ENCODE data around the gene PPP2R5C.
A peak's percentile ranks its signal among the peaks of the same experiment; 100 is the strongest.

PPP2R5C gene

DNA sequence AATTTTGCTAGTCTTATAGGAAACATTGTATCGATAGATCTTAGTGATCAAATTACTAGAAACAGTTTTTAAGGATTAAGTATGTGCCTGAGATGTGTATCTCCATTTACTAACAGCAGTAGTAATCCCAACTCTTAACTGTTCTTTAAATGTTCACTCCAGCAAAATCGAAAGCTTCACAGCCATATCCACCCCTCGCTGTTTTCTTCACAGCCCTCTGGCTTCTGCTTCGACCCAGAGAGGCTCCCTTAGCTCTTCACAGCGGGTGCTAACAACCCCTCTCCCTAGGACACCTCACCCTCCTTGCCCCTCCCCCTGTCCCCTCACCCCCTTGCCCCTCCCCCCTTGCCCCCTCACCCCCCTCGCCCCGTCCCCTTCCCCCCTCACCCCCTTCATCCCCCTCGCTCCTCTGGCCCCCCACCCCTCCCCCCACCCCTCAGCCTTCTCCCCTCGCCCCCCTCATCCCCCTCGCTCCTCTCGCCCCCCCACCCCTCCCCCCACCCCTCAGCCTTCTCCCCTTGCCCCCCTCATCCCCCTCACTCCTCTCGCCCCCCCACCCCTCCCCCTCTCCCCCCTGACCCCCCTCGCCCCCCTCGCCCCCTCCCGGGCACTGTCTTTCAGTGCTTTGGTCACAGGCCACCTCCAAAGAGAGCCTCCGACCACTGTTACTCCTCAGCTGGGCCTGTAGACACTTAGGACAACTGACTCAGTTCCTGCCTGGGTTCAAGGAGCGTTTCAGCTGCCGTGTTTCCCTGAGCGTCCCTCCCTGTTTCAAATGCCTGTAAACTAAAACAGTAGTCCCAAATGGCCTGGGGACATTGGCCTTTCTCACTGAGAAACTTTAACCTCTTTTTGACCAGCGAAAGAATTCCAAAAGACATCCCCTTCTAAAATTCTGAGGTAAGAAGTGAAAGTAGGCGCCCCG lies 156.8 kb downstream of the PPP2R5C start:
- in situ Hi-C loops (cut with MboI; ENCODE audit: low pct_unique_long_range_greater_than_20kb, low sequenced_read_pairs): no loop called here
- DNase-seq: no peak

DNA sequence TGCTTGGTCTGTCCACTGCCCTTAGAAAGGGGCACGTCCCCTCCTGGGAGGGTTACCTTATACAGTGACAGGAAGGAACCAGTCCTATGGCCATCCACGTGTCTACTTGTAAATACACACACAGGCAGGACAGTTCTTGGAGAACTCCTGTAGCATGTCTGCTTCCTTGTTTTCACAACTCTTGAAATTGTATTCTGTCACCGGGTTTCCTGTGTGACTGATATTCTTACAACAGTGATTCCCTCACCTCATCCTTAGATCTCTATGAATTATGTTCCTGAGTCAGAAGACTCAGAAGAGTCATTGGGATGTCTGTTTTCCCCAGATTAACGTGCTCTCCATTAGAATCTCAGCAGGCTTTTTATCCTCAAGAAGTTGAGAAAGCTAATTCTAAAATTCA lies 158.8 kb downstream of the PPP2R5C start:
- no peak for DNase-seq
- in situ Hi-C loops (cut with MboI; ENCODE audit: low pct_unique_long_range_greater_than_20kb, low sequenced_read_pairs): no loop called here

DNA sequence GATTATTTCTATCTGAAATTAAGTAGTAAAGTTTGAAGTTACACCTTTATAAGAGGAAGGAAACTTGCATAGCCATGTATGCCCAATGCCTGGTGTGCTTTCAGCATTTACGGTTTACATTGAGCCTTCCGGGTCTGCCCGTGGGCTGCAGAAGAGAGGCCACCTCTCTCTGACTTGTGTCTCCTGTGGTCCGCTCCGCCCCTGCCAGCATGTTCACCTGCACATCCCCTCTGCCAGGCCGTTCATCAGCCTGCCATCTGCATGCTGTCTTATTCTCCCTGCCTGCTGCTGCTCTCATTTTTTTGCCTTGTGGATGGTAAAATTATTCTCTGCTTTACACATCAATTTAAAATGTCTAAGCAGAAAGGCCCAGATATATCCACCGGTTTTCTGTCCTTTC lies 161.4 kb downstream of the PPP2R5C start:
- no peak for DNase-seq
- in situ Hi-C loops (cut with MboI; ENCODE audit: low pct_unique_long_range_greater_than_20kb, low sequenced_read_pairs): no loop called here

DNA sequence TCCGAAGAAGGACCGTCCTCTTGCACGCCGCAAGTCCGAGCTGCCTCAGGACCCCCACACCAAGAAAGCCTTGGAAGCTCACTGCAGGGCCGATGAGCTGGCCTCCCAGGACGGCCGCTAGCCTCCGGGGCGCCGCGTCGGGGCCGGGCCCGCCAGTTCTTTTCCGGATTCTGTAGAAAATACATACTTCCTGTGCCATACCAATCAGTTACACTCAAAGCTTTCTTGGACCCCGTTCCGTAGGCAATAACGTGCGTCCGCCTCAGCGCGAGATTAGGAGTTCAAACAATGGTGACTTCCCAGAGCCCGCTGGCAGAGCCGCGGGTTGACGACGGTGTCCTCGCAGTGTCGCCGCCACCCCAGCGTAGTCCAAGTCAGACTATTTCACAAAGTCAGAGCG lies 163.6 kb downstream of the PPP2R5C start:
- DNase-seq: no peak
- in situ Hi-C loops (cut with MboI; ENCODE audit: low pct_unique_long_range_greater_than_20kb, low sequenced_read_pairs): no loop called here

DNA sequence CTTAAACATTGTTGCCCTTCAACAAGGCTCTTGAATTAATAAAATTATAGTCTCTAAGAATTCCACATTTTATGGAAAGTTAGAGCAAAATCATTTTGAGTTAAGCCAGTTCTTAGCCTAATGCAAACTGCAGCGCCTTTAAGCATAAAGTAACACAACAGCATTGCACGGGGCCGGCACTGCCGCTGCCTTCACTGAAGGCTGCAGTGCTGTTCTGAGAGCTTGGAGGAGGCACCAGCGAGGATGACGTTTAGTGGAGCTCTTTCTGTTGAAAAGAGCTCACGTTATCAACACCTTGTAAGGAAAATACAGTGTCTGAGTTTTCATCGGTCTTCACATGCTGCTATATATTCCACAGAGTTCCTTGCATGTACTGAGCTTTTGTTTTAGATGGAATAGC lies 164.6 kb downstream of the PPP2R5C start:
- DNase-seq: no peak
- in situ Hi-C loops (cut with MboI; ENCODE audit: low pct_unique_long_range_greater_than_20kb, low sequenced_read_pairs): no loop called here

DNA sequence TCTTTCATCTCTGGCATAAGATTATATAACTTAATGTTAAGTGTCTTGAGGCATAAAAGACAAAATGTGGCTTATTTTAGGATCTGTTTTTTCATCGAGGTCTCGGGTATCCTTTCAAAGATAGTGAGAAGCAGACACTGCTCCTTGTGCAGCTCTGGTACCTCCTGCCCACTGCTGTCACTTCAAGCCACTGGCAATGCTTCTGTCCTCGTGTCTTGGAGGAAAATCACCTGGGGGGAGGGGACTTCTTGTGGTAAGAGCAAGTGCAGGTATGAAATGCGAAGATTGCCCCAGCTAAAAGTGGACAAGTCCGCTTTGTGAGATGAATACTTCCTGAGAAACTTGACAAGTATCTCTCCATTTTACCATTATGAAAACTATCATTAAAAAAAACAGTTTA lies 165.1 kb downstream of the PPP2R5C start:
- in situ Hi-C loops (cut with MboI; ENCODE audit: low pct_unique_long_range_greater_than_20kb, low sequenced_read_pairs): no loop called here
- no peak for DNase-seq

DNA sequence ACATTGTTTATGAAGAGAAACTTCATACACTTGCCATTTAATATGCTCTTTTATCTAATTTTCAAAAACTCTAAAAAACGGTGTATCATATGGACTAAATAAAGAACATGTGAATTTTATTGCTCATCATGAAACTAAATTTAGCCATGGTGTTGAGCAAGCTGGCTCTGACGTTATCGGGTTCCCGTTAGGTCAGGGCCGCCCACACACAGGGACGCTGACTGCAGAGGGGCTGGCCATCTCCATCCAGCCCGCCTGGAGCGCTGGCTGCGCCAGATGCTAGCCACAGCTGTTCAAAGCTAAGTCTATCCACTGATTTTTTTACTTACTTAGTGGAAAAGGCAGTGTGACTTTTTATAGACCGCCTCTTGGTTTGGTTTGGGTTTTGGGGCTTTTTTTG lies 166.3 kb downstream of the PPP2R5C start:
- DNase-seq: peak; percentile 38

DNA sequence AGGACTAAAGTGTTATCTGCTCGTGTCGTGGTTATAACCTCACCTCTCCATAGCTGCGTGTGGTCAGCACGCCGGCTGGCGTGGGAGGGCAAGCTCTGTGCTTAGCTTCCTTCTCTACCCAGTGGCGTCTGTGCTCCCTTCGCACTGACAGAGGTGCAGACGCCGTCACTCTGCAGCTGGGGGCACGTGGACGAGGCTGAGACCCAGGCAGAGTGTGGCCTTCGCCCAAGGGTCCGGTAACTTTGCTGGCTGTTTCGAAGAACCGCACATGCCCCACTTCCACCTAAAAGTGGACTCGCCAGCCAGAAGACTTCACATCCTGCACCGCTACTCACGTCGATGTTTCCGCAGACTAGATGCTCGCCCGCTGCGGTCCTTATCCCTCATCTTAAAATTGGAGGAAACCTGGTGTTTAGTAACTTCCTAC lies 166.9 kb downstream of the PPP2R5C start:
- DNase-seq: no peak
- in situ Hi-C loops (cut with MboI; ENCODE audit: low pct_unique_long_range_greater_than_20kb, low sequenced_read_pairs): no loop called here

More for the DNA sequence above, 166.3 kb downstream of the PPP2R5C start:
- in situ Hi-C loops (cut with MboI; ENCODE audit: low pct_unique_long_range_greater_than_20kb, low sequenced_read_pairs): no loop called here

DNA sequence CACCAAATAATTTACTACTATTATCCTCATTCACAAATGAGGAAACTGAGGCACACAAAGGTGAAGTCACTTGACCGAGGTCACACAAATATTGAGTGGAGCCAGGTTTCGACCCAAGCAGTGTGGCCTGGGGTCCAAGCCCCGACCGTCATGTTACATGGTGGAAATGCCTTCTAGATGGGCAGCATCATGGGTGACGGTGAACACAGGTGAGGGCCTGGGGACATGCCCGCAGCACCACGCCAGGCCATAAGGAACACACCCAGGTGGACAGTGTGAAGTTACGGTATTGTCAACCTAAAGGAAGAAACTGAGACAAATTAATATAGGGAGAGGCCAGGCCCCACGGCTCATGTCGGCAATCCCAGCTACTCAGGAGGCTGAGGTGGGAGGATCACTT lies 167.6 kb downstream of the PPP2R5C start:
- in situ Hi-C loops (cut with MboI; ENCODE audit: low pct_unique_long_range_greater_than_20kb, low sequenced_read_pairs): no loop called here
- DNase-seq: no peak

DNA sequence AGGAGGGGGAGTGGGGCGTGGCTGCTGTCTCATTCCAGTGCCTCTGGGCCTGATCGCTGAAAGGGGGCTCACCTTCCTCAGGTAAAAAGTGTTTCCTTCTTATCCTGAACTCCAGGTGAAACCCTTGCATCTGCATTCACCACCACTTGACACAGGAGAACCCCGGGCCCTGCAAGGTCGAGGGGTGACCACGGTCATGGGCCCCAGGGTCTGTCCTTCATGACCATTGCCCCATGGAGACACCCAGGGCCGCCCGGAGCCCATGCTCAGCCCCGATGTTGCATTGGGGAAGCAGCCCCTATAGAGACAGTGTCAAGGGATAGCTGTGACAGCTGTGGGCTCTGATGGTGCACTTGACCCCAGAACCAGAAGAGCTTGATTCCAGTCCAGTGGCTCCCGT lies 168.4 kb downstream of the PPP2R5C start:
- in situ Hi-C loops (cut with MboI; ENCODE audit: low pct_unique_long_range_greater_than_20kb, low sequenced_read_pairs): no loop called here
- no peak for DNase-seq

DNA sequence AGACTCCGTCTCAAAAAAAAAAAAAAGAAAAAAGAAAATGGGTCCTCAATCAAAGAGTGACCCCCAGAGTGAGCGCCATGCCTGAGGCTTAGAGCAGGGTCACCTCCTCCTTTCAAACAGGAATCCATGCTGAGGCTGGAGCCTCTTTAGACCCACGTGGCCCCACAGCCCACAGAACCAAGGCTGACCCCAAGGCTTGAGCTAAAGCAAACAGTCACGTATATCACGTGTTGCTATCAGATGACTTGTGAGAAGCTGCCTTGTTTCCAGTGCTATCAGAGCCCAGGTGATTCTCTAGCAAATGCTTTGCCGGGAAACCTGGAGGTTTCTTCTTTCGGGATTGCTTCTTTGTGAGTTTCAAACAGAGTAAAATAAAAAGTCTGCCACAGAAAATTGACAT lies 171.2 kb downstream of the PPP2R5C start:
- no peak for DNase-seq
- in situ Hi-C loops (cut with MboI; ENCODE audit: low pct_unique_long_range_greater_than_20kb, low sequenced_read_pairs): no loop called here

DNA sequence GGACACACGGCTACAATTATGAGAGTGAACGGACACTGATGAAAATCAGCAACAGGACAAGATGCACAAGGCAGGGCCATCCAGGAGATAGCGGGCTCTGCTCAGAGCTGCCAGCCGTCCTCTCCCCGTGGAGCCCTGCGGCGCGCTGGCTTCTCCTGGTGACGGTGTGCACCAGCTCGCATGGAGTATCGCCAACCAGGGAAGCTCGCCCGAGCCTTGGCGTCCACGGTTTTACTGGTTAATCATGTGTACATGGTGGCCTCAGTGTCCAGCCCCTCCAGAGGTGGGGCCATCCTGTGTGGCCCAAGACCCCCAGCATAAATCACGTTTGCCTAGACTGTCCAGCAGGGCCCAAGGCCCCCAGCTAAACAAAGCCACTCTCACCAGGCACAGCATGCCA lies 171.7 kb downstream of the PPP2R5C start:
- in situ Hi-C loops (cut with MboI; ENCODE audit: low pct_unique_long_range_greater_than_20kb, low sequenced_read_pairs): no loop called here
- DNase-seq: no peak

DNA sequence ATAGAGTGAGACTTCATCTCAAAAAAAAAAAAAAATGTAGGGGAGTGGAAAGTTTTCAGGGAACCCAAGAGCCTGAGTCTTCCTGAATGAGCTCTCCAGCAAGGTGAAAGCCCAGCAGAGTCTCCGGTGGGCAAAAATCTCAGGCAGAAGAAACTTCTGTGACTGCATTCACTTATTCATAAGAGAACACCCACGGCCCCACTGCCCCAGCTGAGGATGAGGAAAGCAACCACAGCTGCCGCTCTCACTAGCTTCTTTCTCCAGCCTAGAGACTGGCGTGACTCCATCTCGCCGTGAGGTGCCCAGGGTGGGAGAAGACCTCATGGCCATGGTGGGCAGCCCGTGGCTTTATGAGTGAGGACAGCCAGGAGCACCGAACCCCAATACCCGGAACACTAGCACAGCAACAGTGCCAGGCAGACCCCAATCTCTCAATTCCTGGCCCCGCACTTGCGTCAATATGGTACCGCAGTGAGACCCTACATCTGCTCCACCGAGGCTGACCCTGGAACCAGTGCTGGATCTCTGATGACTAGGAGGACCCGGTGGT lies 173.2 kb downstream of the PPP2R5C start:
- in situ Hi-C loops (cut with MboI; ENCODE audit: low pct_unique_long_range_greater_than_20kb, low sequenced_read_pairs): no loop called here
- no peak for DNase-seq

DNA sequence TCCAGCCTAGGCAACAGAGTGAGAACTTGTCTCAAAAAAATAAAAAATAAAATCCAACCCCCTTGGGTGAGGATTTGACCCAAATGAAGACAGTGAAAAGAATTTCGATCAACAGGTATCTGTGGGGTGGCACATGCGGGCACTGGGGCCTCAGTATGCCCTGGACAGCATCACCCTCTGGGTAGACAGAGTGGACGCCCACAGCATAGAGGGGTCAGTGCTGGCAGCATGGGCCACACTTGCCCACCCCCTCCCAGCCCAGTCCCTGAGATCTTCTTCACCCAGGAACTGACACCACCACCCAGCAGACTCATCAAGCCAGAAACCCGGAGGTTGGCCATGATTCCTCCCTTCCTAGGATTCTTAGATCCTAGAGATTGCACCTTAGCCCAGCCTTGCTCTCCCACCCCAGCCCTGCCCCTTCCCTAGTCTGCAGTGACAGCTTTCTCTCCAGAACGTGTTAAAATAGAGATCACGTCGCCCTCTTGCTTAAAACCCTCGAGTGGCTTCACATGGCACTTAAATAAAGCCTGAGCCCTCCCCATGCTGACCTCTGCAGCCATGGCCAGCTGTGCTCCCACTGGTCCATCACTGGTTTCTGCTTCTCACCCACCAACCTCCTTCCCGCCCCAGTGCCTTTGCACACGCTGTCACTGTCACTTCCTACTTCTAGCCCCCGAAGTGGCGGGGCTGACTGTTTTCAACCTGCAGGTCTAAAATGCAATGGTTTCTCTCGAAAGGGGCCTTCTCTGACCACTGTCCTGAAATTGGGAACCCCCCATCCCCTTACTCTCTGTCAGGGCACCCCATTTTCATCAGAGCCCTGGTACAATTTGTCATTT lies 176.6 kb downstream of the PPP2R5C start:
- in situ Hi-C loops (cut with MboI; ENCODE audit: low pct_unique_long_range_greater_than_20kb, low sequenced_read_pairs): no loop called here
- DNase-seq: no peak

DNA sequence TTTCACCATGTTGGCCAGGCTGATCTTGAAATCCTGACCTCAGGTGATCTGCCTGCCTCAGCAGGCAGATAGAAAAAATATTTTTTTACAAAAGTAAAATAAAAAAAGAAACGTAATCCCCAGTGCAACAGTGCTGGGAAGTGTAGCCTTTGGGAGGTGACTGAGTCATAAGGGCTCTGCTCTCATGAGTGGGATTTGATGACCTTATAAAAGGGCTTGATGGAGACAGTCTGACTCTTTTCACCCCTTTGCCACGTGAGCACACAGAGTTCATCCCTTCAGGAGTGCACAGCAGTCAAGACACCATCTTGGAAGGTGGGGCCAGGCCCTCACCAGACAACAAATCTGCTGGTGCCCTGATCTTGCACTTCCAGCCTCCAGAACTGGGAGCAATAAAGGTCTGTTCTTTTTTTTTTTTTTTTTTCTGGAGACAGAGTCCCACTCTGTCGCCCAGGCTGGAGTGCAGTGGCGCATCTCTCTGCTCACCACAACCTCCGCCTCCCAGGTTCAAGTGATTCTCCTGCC lies 178.2 kb downstream of the PPP2R5C start:
- DNase-seq: no peak
- in situ Hi-C loops (cut with MboI; ENCODE audit: low pct_unique_long_range_greater_than_20kb, low sequenced_read_pairs): no loop called here

DNA sequence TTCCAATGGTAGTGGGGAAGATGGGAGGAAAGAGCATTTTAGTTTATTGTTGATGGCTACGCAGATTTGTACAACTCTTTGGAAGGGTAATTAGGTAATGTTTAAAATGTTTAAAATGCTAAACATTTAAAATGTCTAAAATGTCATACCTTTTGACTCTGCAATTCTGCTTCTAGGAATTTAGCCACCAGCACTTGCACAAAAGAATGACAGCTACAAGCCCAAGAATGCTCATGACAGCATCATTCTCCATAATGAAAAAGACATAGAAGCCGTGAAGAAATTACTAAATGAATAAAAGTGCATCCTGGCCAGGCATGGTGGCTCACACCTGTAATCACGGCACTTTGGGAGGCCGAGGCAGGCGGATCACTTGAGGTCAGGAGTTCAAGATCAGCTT lies 182.9 kb downstream of the PPP2R5C start:
- in situ Hi-C loops (cut with MboI; ENCODE audit: low pct_unique_long_range_greater_than_20kb, low sequenced_read_pairs): no loop called here
- no peak for DNase-seq

DNA sequence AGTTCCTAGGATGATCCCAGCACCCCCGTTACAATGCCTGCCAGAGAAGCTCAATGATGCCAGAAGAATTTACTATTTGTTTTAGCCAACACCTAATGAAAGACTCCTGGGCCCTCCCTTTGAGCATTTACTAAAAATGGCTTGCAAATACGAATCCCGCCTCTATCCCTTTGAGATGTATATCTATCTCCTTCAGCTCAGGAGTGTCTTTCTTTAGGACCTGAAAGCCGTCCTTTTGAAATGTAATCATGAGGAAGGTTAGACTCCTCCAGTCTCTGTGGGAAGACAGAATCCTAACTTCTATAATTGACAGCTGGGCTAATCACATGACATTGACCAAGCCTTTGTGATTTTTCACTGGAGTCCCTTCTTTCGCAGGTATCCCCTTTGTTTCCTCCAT lies 183.7 kb downstream of the PPP2R5C start:
- in situ Hi-C loops (cut with MboI; ENCODE audit: low pct_unique_long_range_greater_than_20kb, low sequenced_read_pairs): no loop called here
- DNase-seq: no peak

DNA sequence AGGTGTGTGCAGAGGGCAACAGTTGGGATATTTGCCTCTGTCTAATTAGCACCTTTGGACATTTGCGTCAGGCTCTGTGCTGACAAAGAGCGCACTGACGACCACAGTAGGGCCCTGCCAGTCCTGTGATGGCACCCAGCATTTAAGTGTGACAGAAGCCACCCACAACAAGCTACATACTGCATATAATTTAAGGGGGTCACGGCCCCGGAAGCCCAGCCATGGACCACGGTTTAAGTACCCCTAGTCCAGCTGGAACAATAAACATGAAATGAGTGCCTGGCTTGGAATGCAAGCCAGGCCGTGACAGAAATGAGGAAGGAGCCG lies 186.0 kb downstream of the PPP2R5C start:
- no peak for DNase-seq
- in situ Hi-C loops (cut with MboI; ENCODE audit: low pct_unique_long_range_greater_than_20kb, low sequenced_read_pairs): no loop called here

DNA sequence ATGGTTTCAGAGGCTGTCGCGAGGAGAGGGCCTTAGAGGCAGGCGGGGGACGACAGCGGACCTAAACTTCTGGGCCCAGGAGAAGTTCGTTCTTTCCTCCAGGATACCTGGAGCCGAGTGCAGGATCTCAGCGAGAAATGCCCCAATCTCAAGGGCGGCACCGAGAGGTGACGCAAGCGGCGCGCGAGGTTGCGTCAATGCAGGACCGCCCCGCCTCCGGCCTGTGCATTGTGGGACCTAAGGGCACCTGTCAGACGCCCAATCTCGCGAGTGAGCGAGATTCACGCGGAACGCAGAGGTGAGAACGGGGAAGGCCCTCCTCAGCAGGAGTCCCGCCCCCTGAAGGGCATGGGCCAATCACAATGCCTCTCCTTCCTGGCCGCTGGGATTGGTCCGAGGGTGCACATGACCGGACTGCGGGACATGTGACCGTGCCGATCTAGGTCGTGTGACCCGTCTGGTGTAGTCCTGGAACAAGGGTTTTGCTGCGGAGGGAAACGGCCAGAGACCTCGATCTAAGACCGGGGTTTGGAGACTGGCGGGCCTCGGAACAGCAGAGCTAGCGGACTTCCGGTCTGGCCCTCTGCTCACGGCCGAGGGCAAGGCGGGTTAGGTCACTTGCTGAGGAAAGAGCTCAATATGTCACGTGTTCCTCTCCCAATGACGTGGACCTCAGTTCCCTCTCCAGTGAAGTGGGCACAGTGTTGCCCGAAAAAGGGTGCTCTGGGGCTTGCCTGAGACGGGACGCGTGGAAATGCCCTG lies 186.6 kb downstream of the PPP2R5C start:
- in situ Hi-C loops (cut with MboI; ENCODE audit: low pct_unique_long_range_greater_than_20kb, low sequenced_read_pairs): no loop called here
- peak; percentile 100 for DNase-seq

Measured in KBM-7 (cell line).